Hepatocyte (in vitro differentiated cells): ENCODE results near the gene RBM15B. TPM values are rescaled to one million over a fixed set of nuclear protein-coding genes. Genes with fewer than 3 reads are reported as not detected.

ENCODE experiments used
- DNase-seq: peaks from one replicate; pipeline ENCODE4 v3.0.0-alpha.2; 2016; ENCODE audit warnings: low spot score
- H2AFZ ChIP-seq: fragments of 200-600 bp; sonication (generic); 2 replicates; pipeline ENCODE4 v1.6.0; 2016; ENCODE audit warnings: antibody characterized with exemption, mild to moderate bottlenecking
- H3K27ac ChIP-seq: fragments of 200-600 bp; sonication (generic); 2 replicates; pipeline ENCODE4 v1.5.1; 2016; ENCODE audit warnings: mild to moderate bottlenecking
- H3K27me3 ChIP-seq: fragments of 200-600 bp; sonication (generic); 2 replicates; pipeline ENCODE4 v1.6.1; 2016
- H3K36me3 ChIP-seq: fragments of 200-600 bp; sonication (generic); replicated peaks from 2 replicates; pipeline ENCODE4 v1.5.1; 2016; ENCODE audit warnings: low read depth; ENCODE audit not compliant: insufficient read depth
- H3K4me1 ChIP-seq: fragments of 200-600 bp; sonication (generic); 2 replicates; pipeline ENCODE4 v1.5.1; 2016; ENCODE audit warnings: mild to moderate bottlenecking, moderate library complexity; ENCODE audit not compliant: insufficient read depth
- H3K4me2 ChIP-seq: fragments of 200-600 bp; sonication (generic); 2 replicates; pipeline ENCODE4 v1.6.0; 2016
- H3K4me3 ChIP-seq: fragments of 200-600 bp; sonication (generic); 2 replicates; pipeline ENCODE4 v1.5.1; 2016; ENCODE audit warnings: mild to moderate bottlenecking
- H3K79me2 ChIP-seq: fragments of 200-600 bp; sonication (generic); 2 replicates; pipeline ENCODE4 v1.6.0; 2017; ENCODE audit warnings: mild to moderate bottlenecking
- H3K9me2 ChIP-seq: fragments of 200-600 bp; sonication (generic); replicated peaks from 2 replicates; pipeline ENCODE4 v1.6.0; 2017; ENCODE audit warnings: mild to moderate bottlenecking; ENCODE audit not compliant: insufficient read depth
- H3K9me3 ChIP-seq: fragments of 200-600 bp; sonication (generic); 2 replicates; pipeline ENCODE4 v1.5.1; 2016; ENCODE audit warnings: low read depth, mild to moderate bottlenecking
- H4K20me1 ChIP-seq: fragments of 200-600 bp; sonication (generic); 2 replicates; pipeline ENCODE4 v1.6.0; 2016; ENCODE audit warnings: mild to moderate bottlenecking; ENCODE audit not compliant: insufficient read depth, poor library complexity, severe bottlenecking
- EZH2 ChIP-seq: fragments of 200-600 bp; sonication (generic); IDR thresholded peaks from 2 replicates; pipeline ENCODE4 v1.6.1; 2016; ENCODE audit warnings: antibody characterized with exemption, mild to moderate bottlenecking, borderline replicate concordance
- EZH2phosphoT487 ChIP-seq: fragments of 200-600 bp; sonication (generic); IDR thresholded peaks from one replicate; pipeline ENCODE4 v1.6.1; 2018; ENCODE audit warnings: antibody characterized with exemption, mild to moderate bottlenecking, low read depth, moderate library complexity; ENCODE audit not compliant: unreplicated experiment, severe bottlenecking
- WGBS: methylation state at CpG from one replicate; pipeline ENCODE4 v1.1.6; 2016; ENCODE audit warnings: low lambda C conversion rate; ENCODE audit errors: missing lambda C conversion rate; 5-methylcytosine and 5-hydroxymethylcytosine counted together
- polyA plus RNA-seq: library from polyadenylated mRNA; unstranded; fragments of >200 nt; fragmentation: Nextera tagmentation; extraction: Ambion mirVana; gene quantifications from 2 replicates; pipeline ENCODE4 v1.2.1, GENCODE V29; 2016
- total RNA-seq: library from RNA; depleted of rRNA; stranded (reverse); fragments of >200 nt; gene quantifications from 2 replicates; pipeline ENCODE4 v1.2.3, GENCODE V29; 2014
- TF ChIP-seq, protein P1 (sequence below): fragments of 200-600 bp; sonication (generic); IDR thresholded peaks from 2 replicates; pipeline ENCODE4 v1.5.1; 2016; ENCODE audit warnings: antibody characterized with exemption, mild to moderate bottlenecking; ENCODE audit not compliant: poor library complexity

Gene RBM15B
- total and polyA plus RNA-seq, 2 experiments from 2014 or later: 31.0 to 33.3 TPM

DNA sequence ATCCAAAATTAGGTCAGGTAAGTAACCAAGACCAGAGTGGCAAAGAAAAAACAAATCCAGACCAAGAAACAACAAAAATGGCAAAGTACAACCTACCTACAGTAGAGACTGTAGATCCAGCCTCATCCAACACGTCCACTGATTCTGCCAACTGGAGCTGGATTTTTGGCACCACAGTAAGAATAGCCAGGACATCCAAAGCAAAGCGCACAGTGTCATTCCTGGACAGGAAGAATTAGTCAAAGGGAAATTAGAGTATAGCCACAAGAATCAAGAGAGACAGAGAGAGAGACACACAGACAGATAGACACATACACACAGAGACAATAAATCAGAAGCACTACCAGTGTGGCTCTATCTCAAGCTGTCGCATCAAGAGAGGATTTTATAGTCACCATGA, 31.1 kb downstream of the RBM15B start:
- Histone ChIP-seq H3K27me3 (no peaks in the 10 kb centered on the region), H3K4me2 (no peak overlapping the region), H3K4me1 (no peaks in the 10 kb centered on the region), H3K36me3 (no peaks in the 10 kb centered on the region), H2AFZ (no peak overlapping the region), H3K27ac (no peak overlapping the region), H3K79me2 (no peaks in the 10 kb centered on the region), H3K9me3 (no peaks in the 10 kb centered on the region), H3K9me2 (no peaks in the 10 kb centered on the region), H4K20me1 (no peaks in the 10 kb centered on the region), H3K4me3 (no peak overlapping the region)
- TF ChIP-seq, protein P1, sequence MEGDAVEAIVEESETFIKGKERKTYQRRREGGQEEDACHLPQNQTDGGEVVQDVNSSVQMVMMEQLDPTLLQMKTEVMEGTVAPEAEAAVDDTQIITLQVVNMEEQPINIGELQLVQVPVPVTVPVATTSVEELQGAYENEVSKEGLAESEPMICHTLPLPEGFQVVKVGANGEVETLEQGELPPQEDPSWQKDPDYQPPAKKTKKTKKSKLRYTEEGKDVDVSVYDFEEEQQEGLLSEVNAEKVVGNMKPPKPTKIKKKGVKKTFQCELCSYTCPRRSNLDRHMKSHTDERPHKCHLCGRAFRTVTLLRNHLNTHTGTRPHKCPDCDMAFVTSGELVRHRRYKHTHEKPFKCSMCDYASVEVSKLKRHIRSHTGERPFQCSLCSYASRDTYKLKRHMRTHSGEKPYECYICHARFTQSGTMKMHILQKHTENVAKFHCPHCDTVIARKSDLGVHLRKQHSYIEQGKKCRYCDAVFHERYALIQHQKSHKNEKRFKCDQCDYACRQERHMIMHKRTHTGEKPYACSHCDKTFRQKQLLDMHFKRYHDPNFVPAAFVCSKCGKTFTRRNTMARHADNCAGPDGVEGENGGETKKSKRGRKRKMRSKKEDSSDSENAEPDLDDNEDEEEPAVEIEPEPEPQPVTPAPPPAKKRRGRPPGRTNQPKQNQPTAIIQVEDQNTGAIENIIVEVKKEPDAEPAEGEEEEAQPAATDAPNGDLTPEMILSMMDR: no peak
- TF ChIP-seq EZH2phosphoT487: no peak
- TF ChIP-seq EZH2: no peak
- WGBS: 60% methylated on average over 3 of the region's 3 CpGs
- no peak for DNase-seq

DNA sequence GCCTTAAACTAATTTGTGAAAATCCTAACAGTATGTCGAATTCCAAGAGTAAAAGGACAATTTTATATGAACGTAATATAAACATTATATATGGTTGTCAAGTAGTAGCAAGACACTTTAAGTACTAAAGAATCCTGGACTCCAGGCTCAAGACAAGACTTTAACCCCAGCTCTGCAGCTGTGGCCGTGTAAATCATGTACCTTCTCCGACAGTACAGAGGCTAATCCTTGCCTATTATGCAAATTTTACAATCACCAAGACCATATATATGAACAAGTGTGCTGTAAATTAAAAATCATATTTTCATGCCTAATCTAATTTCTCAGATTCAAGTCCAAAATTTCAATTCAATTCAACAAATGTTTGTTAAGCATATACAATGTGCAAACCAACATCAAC, 35.8 kb downstream of the RBM15B start:
- H3K4me2 ChIP-seq: no peak overlapping the region
- DNase-seq: no peak
- no peak overlapping the region for H3K4me3 ChIP-seq
- H4K20me1 ChIP-seq: no peaks in the 10 kb centered on the region
- no peak overlapping the region for H2AFZ ChIP-seq
- H3K79me2 ChIP-seq: no peaks in the 10 kb centered on the region
- H3K27me3 ChIP-seq: no peaks in the 10 kb centered on the region
- no peak overlapping the region for H3K27ac ChIP-seq
- TF ChIP-seq, protein P1: no peak
- no peak for TF ChIP-seq EZH2phosphoT487
- no peak for TF ChIP-seq EZH2
- no peaks in the 10 kb centered on the region for H3K9me2 ChIP-seq
- H3K4me1 ChIP-seq: no peaks in the 10 kb centered on the region
- no peaks in the 10 kb centered on the region for H3K36me3 ChIP-seq
- WGBS: 70% methylated on average over 4 of the region's 4 CpGs
- H3K9me3 ChIP-seq: no peaks in the 10 kb centered on the region

DNA sequence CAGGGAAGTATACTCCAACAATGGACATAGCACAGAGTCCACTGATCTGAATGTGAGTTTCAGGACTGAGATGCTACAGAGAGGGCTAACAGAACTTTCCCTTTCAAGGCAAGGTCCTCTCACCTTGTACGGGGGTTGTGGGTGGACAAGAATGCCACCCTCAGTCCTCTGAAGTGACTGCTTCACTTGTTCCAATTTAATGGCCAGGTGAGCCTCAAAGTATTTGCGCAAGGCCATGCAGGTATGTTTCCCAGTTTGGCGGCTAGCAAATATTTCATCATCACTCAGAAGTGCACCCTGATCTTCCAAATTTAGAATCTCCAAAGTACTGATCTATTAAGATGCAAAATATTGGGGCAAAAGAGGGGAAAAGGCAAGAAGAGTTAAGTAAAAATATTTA, 38.1 kb downstream of the RBM15B start:
- WGBS: 87% methylated on average over 3 of the region's 3 CpGs
- TF ChIP-seq EZH2phosphoT487 (no peak), EZH2 (no peak)
- TF ChIP-seq, protein P1: no peak

DNA sequence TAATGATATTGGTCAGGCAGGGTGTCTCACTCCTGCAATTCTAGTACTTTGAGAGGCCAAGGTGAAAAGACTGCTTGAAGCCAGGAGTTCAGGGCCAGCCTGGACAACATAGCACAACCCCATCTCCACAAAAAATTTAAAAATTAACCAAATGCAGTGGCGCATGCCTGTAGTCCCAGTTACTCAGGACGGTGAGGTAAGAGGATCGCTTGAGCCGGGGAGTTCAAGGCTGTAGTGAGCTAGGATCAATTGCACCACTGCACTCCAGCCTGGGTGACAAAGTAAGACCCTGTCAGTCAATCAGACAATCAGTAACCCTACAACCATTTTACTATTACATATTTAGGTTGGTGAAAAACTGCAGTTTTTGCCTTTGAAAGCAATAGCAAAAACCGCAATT, 43.0 kb downstream of the RBM15B start:
- Histone ChIP-seq H2AFZ (no peak overlapping the region), H3K9me3 (no peaks in the 10 kb centered on the region), H3K36me3 (no peaks in the 10 kb centered on the region), H3K4me3 (no peak overlapping the region), H3K9me2 (no peaks in the 10 kb centered on the region), H3K4me2 (no peak overlapping the region), H3K79me2 (no peaks in the 10 kb centered on the region), H3K27ac (no peak overlapping the region), H3K4me1 (no peaks in the 10 kb centered on the region), H3K27me3 (no peaks in the 10 kb centered on the region), H4K20me1 (no peaks in the 10 kb centered on the region)
- WGBS: 86% methylated on average over 5 of the region's 5 CpGs
- TF ChIP-seq, protein P1: no peak
- TF ChIP-seq EZH2 (no peak), EZH2phosphoT487 (no peak)
- no peak for DNase-seq

More for the DNA sequence above, 38.1 kb downstream of the RBM15B start:
- Histone ChIP-seq H3K36me3 (no peaks in the 10 kb centered on the region), H3K4me2 (no peak overlapping the region), H3K27ac (no peak overlapping the region), H3K27me3 (no peaks in the 10 kb centered on the region), H4K20me1 (no peaks in the 10 kb centered on the region), H3K9me3 (no peaks in the 10 kb centered on the region), H2AFZ (no peak overlapping the region), H3K4me1 (no peaks in the 10 kb centered on the region), H3K4me3 (no peak overlapping the region), H3K9me2 (no peaks in the 10 kb centered on the region), H3K79me2 (no peaks in the 10 kb centered on the region)
- no peak for DNase-seq
